ENCODE results near the gene CAMTA1. TPM values are rescaled to one million over a fixed set of nuclear protein-coding genes. Genes with fewer than 3 reads are reported as not detected.

Gene CAMTA1
- total and polyA plus RNA-seq, 9 of the 15 experiments (the other 6 are each of a cell fraction or from before 2014, with no cell fraction given): 43.9 to 161 (median 65.9) TPM

DNA sequence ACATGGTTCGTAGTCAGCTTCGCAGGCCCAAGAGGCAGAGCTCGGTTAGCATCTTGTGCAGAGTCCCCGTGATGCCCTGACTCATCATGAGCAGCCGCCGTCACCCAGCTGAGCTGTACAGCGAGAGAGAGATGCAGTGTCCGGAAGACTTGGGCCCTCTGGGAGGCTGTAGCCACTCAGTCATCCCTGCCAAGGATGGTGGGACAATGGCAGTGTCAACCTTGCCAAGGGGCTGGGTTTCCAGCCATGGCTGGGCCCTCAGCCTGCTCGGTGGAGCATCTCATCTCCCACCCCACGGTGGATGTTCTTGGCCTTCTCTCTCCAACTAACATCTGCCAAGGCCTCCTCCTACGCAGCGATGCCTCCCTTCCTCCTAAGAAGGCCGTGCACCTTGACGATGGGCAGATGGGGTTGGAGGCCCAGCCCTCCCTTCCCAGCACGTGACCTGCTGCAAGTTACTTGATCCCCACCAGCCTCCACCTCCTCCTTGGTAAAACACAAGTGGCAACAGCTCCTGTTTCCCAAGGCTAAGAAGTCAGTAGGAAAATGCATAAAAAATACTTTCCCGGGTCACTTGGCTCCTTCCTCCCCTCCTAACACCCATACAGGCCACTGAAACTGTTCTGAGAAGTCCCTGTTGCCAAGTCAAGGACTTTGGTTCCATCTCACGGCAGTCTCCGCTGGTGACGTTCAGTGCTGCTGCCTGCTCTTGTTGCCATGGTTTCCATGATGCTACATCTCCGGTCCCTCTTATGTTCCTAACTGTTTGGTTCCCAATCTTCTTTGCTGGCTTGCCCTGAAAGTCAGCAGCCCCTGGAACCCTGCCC, 601.2 kb downstream of the CAMTA1 start:
- WGBS (ENCODE audit: insufficient coverage, low coverage, missing lambda C conversion rate): under 1% methylated on average over 20 of the region's 20 CpGs
- Histone ChIP-seq H3K4me2 (ENCODE audit: insufficient read depth, low read length) (no peak overlapping the region), H3K9ac (ENCODE audit: insufficient read depth in 1 of 2, low read depth in 2 of 2, low read length in 2 of 2) (no peak overlapping the region), H4K20me1 (replicated peaks; ENCODE audit: control insufficient read depth, insufficient read depth, low read length) (peaks cover 12% of the 10 kb centered on the region; the same call in 1 of the 2 replicates), H3K27ac (ENCODE audit: extremely low read depth, low read depth, low read length) (no peak overlapping the region), H3K79me2 (ENCODE audit: control insufficient read depth, insufficient read depth, low read length) (no peaks in the 10 kb centered on the region), H3K4me1 (replicated peaks in 1 of 2; ENCODE audit: control insufficient read depth in 2 of 2, insufficient read depth in 2 of 2, low read length in 2 of 2) (no peaks in the 10 kb centered on the region), H3K36me3 (ENCODE audit: control insufficient read depth, insufficient read depth, low read length) (no peaks in the 10 kb centered on the region), H3K4me3 (no peak overlapping the region), H3K27me3 (ENCODE audit: control insufficient read depth in 2 of 2, insufficient read depth in 2 of 2, low read length in 2 of 2) (peaks cover 2 to 48% of the 10 kb centered on the region in 2 experiments; a peak in 3 of 5 replicates), H3K9me3 (replicated peaks; ENCODE audit: control insufficient read depth, insufficient read depth, low read depth, low read length) (no peaks in the 10 kb centered on the region), H3K9me1 (ENCODE audit: control insufficient read depth, insufficient read depth, low read length) (no peaks in the 10 kb centered on the region), H2AFZ (ENCODE audit: low read depth, low read length) (no peak overlapping the region)
- no peak; the same call in 2 of the 3 replicates for ATAC-seq
- FAIRE-seq: no peak
- in situ Hi-C loops (cut with MboI) (no loop called here), intact Hi-C loops (cut with micrococcal nuclease) (no loop called here)
- TF ChIP-seq, protein P1, sequence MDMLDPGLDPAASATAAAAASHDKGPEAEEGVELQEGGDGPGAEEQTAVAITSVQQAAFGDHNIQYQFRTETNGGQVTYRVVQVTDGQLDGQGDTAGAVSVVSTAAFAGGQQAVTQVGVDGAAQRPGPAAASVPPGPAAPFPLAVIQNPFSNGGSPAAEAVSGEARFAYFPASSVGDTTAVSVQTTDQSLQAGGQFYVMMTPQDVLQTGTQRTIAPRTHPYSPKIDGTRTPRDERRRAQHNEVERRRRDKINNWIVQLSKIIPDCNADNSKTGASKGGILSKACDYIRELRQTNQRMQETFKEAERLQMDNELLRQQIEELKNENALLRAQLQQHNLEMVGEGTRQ (CRISPR knock-in tag; IDR thresholded peaks at IDR 0.05): peak; percentile 25; the same call in 1 of the 2 replicates
- TF ChIP-seq, protein P2, sequence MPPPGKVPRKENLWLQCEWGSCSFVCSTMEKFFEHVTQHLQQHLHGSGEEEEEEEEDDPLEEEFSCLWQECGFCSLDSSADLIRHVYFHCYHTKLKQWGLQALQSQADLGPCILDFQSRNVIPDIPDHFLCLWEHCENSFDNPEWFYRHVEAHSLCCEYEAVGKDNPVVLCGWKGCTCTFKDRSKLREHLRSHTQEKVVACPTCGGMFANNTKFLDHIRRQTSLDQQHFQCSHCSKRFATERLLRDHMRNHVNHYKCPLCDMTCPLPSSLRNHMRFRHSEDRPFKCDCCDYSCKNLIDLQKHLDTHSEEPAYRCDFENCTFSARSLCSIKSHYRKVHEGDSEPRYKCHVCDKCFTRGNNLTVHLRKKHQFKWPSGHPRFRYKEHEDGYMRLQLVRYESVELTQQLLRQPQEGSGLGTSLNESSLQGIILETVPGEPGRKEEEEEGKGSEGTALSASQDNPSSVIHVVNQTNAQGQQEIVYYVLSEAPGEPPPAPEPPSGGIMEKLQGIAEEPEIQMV (tag; conservative IDR thresholded peaks at IDR 0.05; ENCODE audit: low read depth): no peak
- peak; percentile 75 for TF ChIP-seq RFX1 (IDR thresholded peaks at IDR 0.05)
- ChIA-PET CTCF (ENCODE audit: low intra/inter-chr PET ratio) (no interaction called here), POLR2A (interaction anchor here (0.6 kb wide), 1 partner anchor 143 kb away, joined by 3 read pairs; no protein-coding TSS in a partner anchor)
- BruUV-seq (replicated peaks): no TSS peak
- no peak for DNase-seq (ENCODE audit: extremely low read depth in 1 of 4, low spot score in 3 of 4)
